ENCODE results near the gene TAMALIN.

TAMALIN gene

DNA sequence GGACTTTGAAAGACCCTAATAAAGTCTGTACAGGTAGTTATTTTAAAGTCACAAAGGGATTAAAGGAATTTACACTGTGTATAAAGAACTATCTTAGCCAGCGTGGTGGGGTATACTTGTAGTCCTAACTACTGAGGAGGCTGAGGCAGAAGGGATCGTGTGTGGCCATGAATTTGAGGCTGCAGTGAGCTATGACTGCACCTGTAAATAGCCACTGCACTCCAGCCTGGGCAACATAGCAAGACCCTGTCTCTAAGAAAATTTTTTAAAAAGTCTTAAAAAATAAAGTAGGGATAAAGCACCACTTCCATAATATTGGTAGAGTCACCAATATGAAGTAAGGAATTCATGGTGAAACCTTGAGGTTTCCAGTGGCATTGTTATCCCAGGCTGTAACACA lies 37.1 kb upstream of the TAMALIN start:
- H3K27ac ChIP-seq (ENCODE audit: low read length) = no peak overlapping the region
- no peaks in the 10 kb centered on the region for H3K36me3 ChIP-seq (ENCODE audit: insufficient read depth, low read length)
- no peak overlapping the region for H3K4me2 ChIP-seq (ENCODE audit: insufficient read depth, low read length)
- no peak overlapping the region for H3K4me3 ChIP-seq (ENCODE audit: low read depth in 1 of 2, low read length in 2 of 2)
- H3K9ac ChIP-seq (ENCODE audit: low read depth, low read length) = no peak overlapping the region
- H3K4me1 ChIP-seq (ENCODE audit: insufficient read depth, low read length) = peaks cover 11% of the 10 kb centered on the region
- no peak for ATAC-seq (ENCODE audit: insufficient read depth, low read depth)
- H2AFZ ChIP-seq (ENCODE audit: low read depth, low read length) = no peak overlapping the region
- DNase-seq = no peak
- peaks cover 48% of the 10 kb centered on the region; the same call in 1 of the 2 replicates for H4K20me1 ChIP-seq (ENCODE audit: insufficient read depth, low read length)
- no peaks in the 10 kb centered on the region for H3K9me3 ChIP-seq (ENCODE audit: insufficient read depth, low read length, severe bottlenecking)
- H3K27me3 ChIP-seq (ENCODE audit: insufficient read depth, low read length, poor library complexity) = no peaks in the 10 kb centered on the region
- TF ChIP-seq, protein P1, sequence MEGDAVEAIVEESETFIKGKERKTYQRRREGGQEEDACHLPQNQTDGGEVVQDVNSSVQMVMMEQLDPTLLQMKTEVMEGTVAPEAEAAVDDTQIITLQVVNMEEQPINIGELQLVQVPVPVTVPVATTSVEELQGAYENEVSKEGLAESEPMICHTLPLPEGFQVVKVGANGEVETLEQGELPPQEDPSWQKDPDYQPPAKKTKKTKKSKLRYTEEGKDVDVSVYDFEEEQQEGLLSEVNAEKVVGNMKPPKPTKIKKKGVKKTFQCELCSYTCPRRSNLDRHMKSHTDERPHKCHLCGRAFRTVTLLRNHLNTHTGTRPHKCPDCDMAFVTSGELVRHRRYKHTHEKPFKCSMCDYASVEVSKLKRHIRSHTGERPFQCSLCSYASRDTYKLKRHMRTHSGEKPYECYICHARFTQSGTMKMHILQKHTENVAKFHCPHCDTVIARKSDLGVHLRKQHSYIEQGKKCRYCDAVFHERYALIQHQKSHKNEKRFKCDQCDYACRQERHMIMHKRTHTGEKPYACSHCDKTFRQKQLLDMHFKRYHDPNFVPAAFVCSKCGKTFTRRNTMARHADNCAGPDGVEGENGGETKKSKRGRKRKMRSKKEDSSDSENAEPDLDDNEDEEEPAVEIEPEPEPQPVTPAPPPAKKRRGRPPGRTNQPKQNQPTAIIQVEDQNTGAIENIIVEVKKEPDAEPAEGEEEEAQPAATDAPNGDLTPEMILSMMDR (IDR thresholded peaks at IDR 0.05; ENCODE audit: borderline replicate concordance, extremely low read depth, low read length, poor library complexity, severe bottlenecking) = no peak
- no peak for TF ChIP-seq EZH2 (IDR thresholded peaks at IDR 0.05; ENCODE audit: borderline replicate concordance, low read depth, low read length, severe bottlenecking)
- peaks cover 60% of the 10 kb centered on the region for H3K79me2 ChIP-seq (ENCODE audit: insufficient read depth, low read length)

DNA sequence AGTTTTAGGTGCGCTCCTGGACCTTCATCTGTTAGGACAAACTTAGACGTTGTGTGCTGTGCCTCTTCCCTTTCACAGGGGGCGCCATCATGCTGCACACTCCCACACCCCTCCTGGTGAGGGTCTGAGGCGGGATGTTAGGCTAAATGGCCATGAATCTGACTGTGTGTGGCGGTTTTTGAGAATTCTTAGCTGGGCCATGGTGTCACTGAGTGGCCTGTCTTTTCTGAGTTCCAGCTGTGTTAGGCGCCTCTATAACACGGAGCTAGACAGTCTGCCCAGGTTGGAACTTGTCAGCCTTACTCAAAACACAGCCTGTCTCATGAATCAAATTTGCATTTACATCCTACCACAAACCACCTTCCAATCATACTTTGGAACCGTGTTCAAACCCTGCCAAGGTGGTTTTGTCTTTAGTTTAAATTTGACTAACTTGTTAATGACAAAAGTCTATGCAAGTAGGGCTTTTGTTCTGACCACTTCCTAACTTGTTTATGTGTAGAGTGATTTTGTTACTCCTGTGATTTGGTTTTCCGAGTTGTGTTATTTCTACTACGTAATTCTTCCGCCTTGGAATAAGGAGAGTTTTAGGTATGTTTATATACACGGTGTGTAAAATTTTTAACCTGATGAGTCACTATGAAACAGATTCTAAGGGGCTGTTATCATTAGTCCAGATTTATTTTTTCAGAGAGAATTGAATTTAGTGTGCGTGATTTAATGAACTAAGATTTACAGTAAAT lies 35.7 kb upstream of the TAMALIN start:
- peaks cover 13% of the 10 kb centered on the region for H3K4me1 ChIP-seq (ENCODE audit: insufficient read depth, low read length)
- H3K4me2 ChIP-seq (ENCODE audit: insufficient read depth, low read length) = no peak overlapping the region
- H3K36me3 ChIP-seq (ENCODE audit: insufficient read depth, low read length) = peaks cover 9% of the 10 kb centered on the region
- TF ChIP-seq, protein P1 (IDR thresholded peaks at IDR 0.05; ENCODE audit: borderline replicate concordance, extremely low read depth, low read length, poor library complexity, severe bottlenecking) = peak; percentile 68
- TF ChIP-seq EZH2 (IDR thresholded peaks at IDR 0.05; ENCODE audit: borderline replicate concordance, low read depth, low read length, severe bottlenecking) = no peak
- ATAC-seq (ENCODE audit: insufficient read depth, low read depth) (peak; percentile 54), DNase-seq (no peak)
- no peak overlapping the region for H3K4me3 ChIP-seq (ENCODE audit: low read depth in 1 of 2, low read length in 2 of 2)
- H2AFZ ChIP-seq (ENCODE audit: low read depth, low read length) = no peak overlapping the region
- H3K9me3 ChIP-seq (ENCODE audit: insufficient read depth, low read length, severe bottlenecking) = no peaks in the 10 kb centered on the region
- peaks cover 48% of the 10 kb centered on the region; the same call in 1 of the 2 replicates for H4K20me1 ChIP-seq (ENCODE audit: insufficient read depth, low read length)
- H3K27me3 ChIP-seq (ENCODE audit: insufficient read depth, low read length, poor library complexity) = no peaks in the 10 kb centered on the region
- H3K9ac ChIP-seq (ENCODE audit: low read depth, low read length) = no peak overlapping the region
- no peak overlapping the region for H3K27ac ChIP-seq (ENCODE audit: low read length)
- peaks cover 50% of the 10 kb centered on the region for H3K79me2 ChIP-seq (ENCODE audit: insufficient read depth, low read length)

DNA sequence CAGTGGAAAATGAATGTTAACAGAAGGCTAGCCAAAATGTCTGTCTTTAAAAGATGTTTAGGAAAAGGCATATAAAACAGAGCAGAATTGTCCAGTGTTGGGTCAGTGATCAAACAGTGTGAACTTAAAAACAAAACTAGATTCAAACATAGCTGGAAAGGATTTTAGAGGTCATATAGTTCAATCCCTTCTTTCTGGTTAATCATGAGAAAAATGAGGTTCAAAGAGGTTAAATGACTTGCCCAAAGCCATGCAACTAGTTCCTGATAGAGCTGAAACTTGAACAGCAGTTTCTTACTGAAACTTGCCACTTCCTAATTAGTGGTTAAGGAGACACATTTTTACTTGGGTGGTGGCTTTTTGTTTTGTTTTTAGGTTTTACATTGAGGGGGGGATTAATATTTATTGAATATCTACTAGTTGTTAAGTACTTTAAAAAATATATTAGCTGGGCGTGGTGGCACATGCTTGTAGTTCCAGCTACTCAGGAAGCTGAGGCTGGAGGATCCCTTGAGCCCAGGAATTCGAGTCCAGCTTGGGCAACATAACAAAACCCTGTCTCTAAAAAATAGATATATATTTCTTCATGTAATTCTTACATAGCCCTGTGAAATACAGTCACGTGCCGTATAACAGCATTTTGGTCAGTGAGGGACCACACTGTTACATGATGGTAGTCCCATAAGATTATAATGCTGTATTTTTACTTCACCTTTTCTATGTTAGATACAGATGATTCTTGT lies 34.9 kb upstream of the TAMALIN start:
- H3K79me2 ChIP-seq (ENCODE audit: insufficient read depth, low read length) = peaks cover 47% of the 10 kb centered on the region
- no peak for ATAC-seq (ENCODE audit: insufficient read depth, low read depth)
- H3K36me3 ChIP-seq (ENCODE audit: insufficient read depth, low read length) = peaks cover 17% of the 10 kb centered on the region
- no peak overlapping the region for H3K4me2 ChIP-seq (ENCODE audit: insufficient read depth, low read length)
- no peaks in the 10 kb centered on the region for H3K27me3 ChIP-seq (ENCODE audit: insufficient read depth, low read length, poor library complexity)
- H2AFZ ChIP-seq (ENCODE audit: low read depth, low read length) = no peak overlapping the region
- peaks cover 48% of the 10 kb centered on the region; the same call in 1 of the 2 replicates for H4K20me1 ChIP-seq (ENCODE audit: insufficient read depth, low read length)
- no peaks in the 10 kb centered on the region for H3K9me3 ChIP-seq (ENCODE audit: insufficient read depth, low read length, severe bottlenecking)
- no peak for TF ChIP-seq EZH2 (IDR thresholded peaks at IDR 0.05; ENCODE audit: borderline replicate concordance, low read depth, low read length, severe bottlenecking)
- TF ChIP-seq, protein P1 (IDR thresholded peaks at IDR 0.05; ENCODE audit: borderline replicate concordance, extremely low read depth, low read length, poor library complexity, severe bottlenecking) = no peak
- no peak overlapping the region for H3K4me3 ChIP-seq (ENCODE audit: low read depth in 1 of 2, low read length in 2 of 2)
- no peak overlapping the region for H3K9ac ChIP-seq (ENCODE audit: low read depth, low read length)
- no peak overlapping the region for H3K27ac ChIP-seq (ENCODE audit: low read length)
- DNase-seq = no peak
- peaks cover 13% of the 10 kb centered on the region for H3K4me1 ChIP-seq (ENCODE audit: insufficient read depth, low read length)

Data from DND-41 (cell line).